ENCODE results near the gene CLK3. TPM values are rescaled to one million over a fixed set of nuclear protein-coding genes. Genes with fewer than 3 reads are reported as not detected.

CLK3 gene
- total RNA-seq, 4 donors from 2014 or later = 123 to 361 (median 213) TPM

DNA sequence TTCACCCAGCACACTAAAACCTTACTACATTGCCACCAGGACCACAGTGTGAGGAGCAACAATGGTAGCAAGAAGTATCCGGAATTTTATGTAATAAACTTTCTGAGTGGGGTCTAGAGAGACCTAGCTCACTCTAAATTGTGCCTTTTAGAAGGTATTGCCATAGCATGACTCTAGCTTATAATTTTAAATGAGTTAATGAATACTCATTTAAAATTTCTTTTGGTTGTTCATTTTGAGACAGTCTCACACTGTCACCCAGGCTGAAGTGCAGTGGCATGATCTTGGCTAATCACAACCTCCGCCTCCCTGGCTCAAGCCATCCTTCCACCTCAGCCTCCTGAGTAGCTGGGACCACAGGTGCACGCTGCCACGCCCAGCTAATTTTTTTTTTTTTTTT, 54.0 kb downstream of the CLK3 start:
- no peak overlapping the region for H3K4me3 ChIP-seq
- H3K36me3 ChIP-seq = peaks cover 0 to 38% (median 0%) of the 10 kb centered on the region in 3 donors
- H3K9me3 ChIP-seq = no peaks in the 10 kb centered on the region
- TF ChIP-seq, protein P1, sequence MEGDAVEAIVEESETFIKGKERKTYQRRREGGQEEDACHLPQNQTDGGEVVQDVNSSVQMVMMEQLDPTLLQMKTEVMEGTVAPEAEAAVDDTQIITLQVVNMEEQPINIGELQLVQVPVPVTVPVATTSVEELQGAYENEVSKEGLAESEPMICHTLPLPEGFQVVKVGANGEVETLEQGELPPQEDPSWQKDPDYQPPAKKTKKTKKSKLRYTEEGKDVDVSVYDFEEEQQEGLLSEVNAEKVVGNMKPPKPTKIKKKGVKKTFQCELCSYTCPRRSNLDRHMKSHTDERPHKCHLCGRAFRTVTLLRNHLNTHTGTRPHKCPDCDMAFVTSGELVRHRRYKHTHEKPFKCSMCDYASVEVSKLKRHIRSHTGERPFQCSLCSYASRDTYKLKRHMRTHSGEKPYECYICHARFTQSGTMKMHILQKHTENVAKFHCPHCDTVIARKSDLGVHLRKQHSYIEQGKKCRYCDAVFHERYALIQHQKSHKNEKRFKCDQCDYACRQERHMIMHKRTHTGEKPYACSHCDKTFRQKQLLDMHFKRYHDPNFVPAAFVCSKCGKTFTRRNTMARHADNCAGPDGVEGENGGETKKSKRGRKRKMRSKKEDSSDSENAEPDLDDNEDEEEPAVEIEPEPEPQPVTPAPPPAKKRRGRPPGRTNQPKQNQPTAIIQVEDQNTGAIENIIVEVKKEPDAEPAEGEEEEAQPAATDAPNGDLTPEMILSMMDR (IDR thresholded peaks at IDR 0.05) = no peak
- no peak for TF ChIP-seq POLR2A (IDR thresholded peaks at IDR 0.05)
- H3K27ac ChIP-seq = no peak overlapping the region
- H3K4me1 ChIP-seq = peaks cover 0 to 4% (median 1%) of the 10 kb centered on the region in 4 donors
- no peaks in the 10 kb centered on the region for H3K27me3 ChIP-seq
- DNase-seq = no peak

DNA sequence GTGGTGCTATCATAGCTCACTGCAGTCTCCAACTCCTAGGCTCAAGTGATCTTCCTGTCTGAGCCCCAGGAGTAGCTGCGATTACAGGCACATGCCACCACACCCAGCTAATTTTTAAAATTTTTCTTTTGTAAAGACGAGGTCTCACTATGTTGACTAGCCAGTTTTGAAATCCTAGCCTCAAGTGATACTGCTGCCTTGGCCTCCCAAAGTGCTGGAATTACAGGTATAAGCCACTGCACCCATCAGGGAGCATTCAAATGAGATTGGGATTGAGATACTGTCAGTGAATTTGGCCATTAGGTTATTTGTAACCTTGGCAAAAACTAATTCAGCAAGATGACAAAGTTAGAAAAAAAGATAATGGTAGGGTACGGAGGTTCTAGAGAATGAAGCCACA, 58.5 kb downstream of the CLK3 start:
- Histone ChIP-seq H3K27me3 (no peaks in the 10 kb centered on the region), H3K4me3 (no peak overlapping the region), H3K27ac (no peak overlapping the region), H3K9me3 (no peaks in the 10 kb centered on the region), H3K36me3 (peaks cover 0 to 41% (median 0%) of the 10 kb centered on the region in 3 donors), H3K4me1 (no peaks in the 10 kb centered on the region)
- TF ChIP-seq, protein P1 (IDR thresholded peaks at IDR 0.05) = no peak
- no peak for TF ChIP-seq POLR2A (IDR thresholded peaks at IDR 0.05)
- no peak for DNase-seq

GRCh38 chr15:74676801-74677200, 61.2 kb downstream of the CLK3 start:
- TF ChIP-seq, protein P1 (IDR thresholded peaks at IDR 0.05) = no peak
- no peak for TF ChIP-seq POLR2A (IDR thresholded peaks at IDR 0.05)
- no peaks in the 10 kb centered on the region for H3K4me1 ChIP-seq
- no peaks in the 10 kb centered on the region for H3K27me3 ChIP-seq
- no peak overlapping the region for H3K27ac ChIP-seq
- peaks cover 0 to 27% (median 0%) of the 10 kb centered on the region in 3 donors for H3K36me3 ChIP-seq
- H3K4me3 ChIP-seq = no peak overlapping the region
- H3K9me3 ChIP-seq = no peaks in the 10 kb centered on the region
- DNase-seq = no peak

Other genes with a start within 250 kb of the CLK3 start
- gene CYP11A1, start 248.2 kb upstream of the CLK3 start, total RNA-seq = 1 to 10 TPM in 3 of 4 donors, under 1 TPM in 1; 0.88 to 6.6 (median 3.3) TPM
- 10 to 100 TPM in 1 of 4 donors, 1 to 10 TPM in 3; 1.5 to 42.9 (median 1.6) TPM for gene SEMA7A, start 181.9 kb upstream of the CLK3 start, total RNA-seq
- gene UBL7, start 154.7 kb upstream of the CLK3 start, total RNA-seq = 10 to 100 TPM; 22.3 to 39.6 (median 32.6) TPM
- gene ARID3B, start 74.6 kb upstream of the CLK3 start, total RNA-seq = 10 to 100 TPM; 10.9 to 29.4 (median 21.6) TPM
- gene EDC3, start 80.2 kb downstream of the CLK3 start, total RNA-seq = 10 to 100 TPM; 23.5 to 43.7 (median 32.2) TPM
- 1 to 10 TPM in 1 of 4 donors, under 1 TPM in 1, not detected in 2; 0.70 to 3.3 TPM for gene CYP1A1, start 109.7 kb downstream of the CLK3 start, total RNA-seq
- not detected for gene CYP1A2, start 133.0 kb downstream of the CLK3 start, total RNA-seq
- gene CSK, start 166.2 kb downstream of the CLK3 start, total RNA-seq = 100 to 1,000 TPM in 1 of 4 donors, 10 to 100 TPM in 3; 53.8 to 122 (median 66.2) TPM
- gene LMAN1L, start 197.0 kb downstream of the CLK3 start, total RNA-seq = not detected
- not detected for gene CPLX3, start 210.8 kb downstream of the CLK3 start, total RNA-seq
- gene ULK3, start 227.3 kb downstream of the CLK3 start, total RNA-seq = 100 to 1,000 TPM; 194 to 508 (median 288) TPM

Measured in Peyer's patch (tissue), 4 donors.